Ovary (tissue), 9 donors: ENCODE results near the gene IP6K2. TPM values are rescaled to one million over a fixed set of nuclear protein-coding genes. Genes with fewer than 3 reads are reported as not detected.
"Not testable (repeated sequence)": the region's sequence is repeated elsewhere in the genome, so short reads cannot be mapped to it uniquely, and the experiment has no call there.

Source experiments
- DNase-seq, 5 donors: peaks; one replicate each; pipeline ENCODE4 v3.0.0-alpha.2; 2019 to 2020
- H3K27ac ChIP-seq, 2 donors: fragments of 200-600 bp; one replicate each; pipeline versions ENCODE4 v1.5.1 to v1.8.0; 2019 to 2022
- H3K27me3 ChIP-seq: fragments of 200-600 bp; one replicate; pipeline ENCODE4 v1.8.0; 2022
- H3K36me3 ChIP-seq: fragments of 200-600 bp; sonication (generic); one replicate; pipeline ENCODE4 v1.5.1; 2019
- H3K4me1 ChIP-seq: one replicate; pipeline ENCODE4 v1.8.1; 2013; ENCODE audit warnings: mild to moderate bottlenecking, moderate library complexity; ENCODE audit not compliant: insufficient read depth
- H3K4me3 ChIP-seq: fragments of 200-600 bp; sonication (generic); one replicate; pipeline ENCODE4 v1.5.1; 2017
- H3K9me3 ChIP-seq, 2 donors: fragments of 200-600 bp in 1 of 2; sonication (generic) in 1 of 2; one replicate each; pipeline versions ENCODE4 v1.5.1 to v1.8.1; 2013 to 2019; ENCODE audit warnings: mild to moderate bottlenecking in 1 of 2, moderate library complexity in 1 of 2
- EP300 ChIP-seq: sonication (generic); formaldehyde crosslinking; IDR thresholded peaks from one replicate; pipeline ENCODE4 v1.6.1; 2017; ENCODE audit warnings: antibody characterized with exemption
- POLR2A ChIP-seq: fragments of 450-650 bp; IDR thresholded peaks from one replicate; pipeline ENCODE4 v1.6.1; 2017; ENCODE audit warnings: antibody characterized with exemption, mild to moderate bottlenecking, moderate library complexity
- WGBS, 3 donors: extraction: QIAGEN DNeasy Blood & Tissue Kit in 1 of 3; methylation state at CpG; one replicate each; pipeline versions ENCODE4 v1.1.5 to v1.1.7; 2013 to 2017; 5-methylcytosine and 5-hydroxymethylcytosine counted together
- intact Hi-C, 4 donors: fragments of 100-400 bp; cut with DNase I; formaldehyde crosslinking; loops; one replicate each; pipeline versions ENCODE4 v1.11.0 to v1.15.1; 2022 to 2023
- polyA plus RNA-seq, 2 donors: library from polyadenylated mRNA; stranded (reverse); fragments of 200-250 nt in 1 of 2; fragments of 350-450 nt in 1 of 2; fragmentation: Illumina TruSeq in 1 of 2; extraction: RNeasy Lipid Tissue Mini Kit (QIAGEN cat#74804) in 1 of 2; gene quantifications; one replicate each; pipeline ENCODE4 v1.2.3, GENCODE V29; 2013 to 2014
- total RNA-seq, 7 donors: library from RNA; depleted of rRNA in 2 of 7; stranded (reverse); fragments of >200 nt in 2 of 7; fragmentation: NEBNext Ultra II Directional in 3 of 7; extraction: Animal tissue kit (Norgen Biotek cat#: 25700) in 3 of 7; gene quantifications; one replicate each; pipeline versions ENCODE4 v1.1.0 to v1.2.4, GENCODE V29; 2016 to 2023
- TF ChIP-seq, protein P1 (sequence below), 3 donors: fragments of 450-650 bp in 2 of 3; fragments of 200-600 bp in 1 of 3; IDR thresholded peaks; one replicate each; pipeline versions ENCODE4 v1.5.1 to v1.8.0; 2016 to 2022; ENCODE audit warnings: antibody characterized with exemption in 3 of 3, mild to moderate bottlenecking in 1 of 3
- donor health status: DM: no; HTN: no; CAD: no; lungs with moderate emphysema.
- donor health status: DM: no; HTN: no; CAD: no.
- donor health status: Bipolar disorder and iron deficiency.
- donor health status: DM: yes; HTN: yes; CAD: no.
- donor health status: DM: no; HTN: no; CAD: no.
- donor health status: DM: yes; HTN: yes; CAD: no.

IP6K2 gene
- total and polyA plus RNA-seq, 9 donors = 51.8 to 132 (median 62.7) TPM

DNA sequence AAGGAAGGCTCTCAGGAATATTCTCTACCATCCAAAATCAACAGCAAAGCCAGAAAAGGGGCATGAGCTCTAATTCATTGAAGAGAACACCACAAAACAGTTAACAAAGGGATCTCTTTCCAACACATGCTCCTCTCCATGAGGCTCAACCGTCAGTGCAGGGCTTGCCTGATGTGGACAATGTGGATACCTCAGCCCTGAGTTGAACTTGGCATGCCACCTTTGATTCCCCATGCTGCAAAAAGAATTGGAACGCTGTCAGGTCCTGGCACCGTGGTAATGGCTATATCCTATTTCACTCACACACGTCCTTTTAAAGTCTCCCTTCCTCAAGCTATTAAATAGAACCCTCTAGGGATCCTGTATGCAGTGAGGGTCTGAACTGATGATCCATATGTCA lies 30.7 kb upstream of the IP6K2 start:
- Histone ChIP-seq H3K9me3 (no peaks in the 10 kb centered on the region), H3K4me3 (no peak overlapping the region), H3K36me3 (no peaks in the 10 kb centered on the region), H3K27ac (no peak overlapping the region), H3K4me1 (peaks cover 8% of the 10 kb centered on the region), H3K27me3 (no peaks in the 10 kb centered on the region)
- TF ChIP-seq, protein P1, sequence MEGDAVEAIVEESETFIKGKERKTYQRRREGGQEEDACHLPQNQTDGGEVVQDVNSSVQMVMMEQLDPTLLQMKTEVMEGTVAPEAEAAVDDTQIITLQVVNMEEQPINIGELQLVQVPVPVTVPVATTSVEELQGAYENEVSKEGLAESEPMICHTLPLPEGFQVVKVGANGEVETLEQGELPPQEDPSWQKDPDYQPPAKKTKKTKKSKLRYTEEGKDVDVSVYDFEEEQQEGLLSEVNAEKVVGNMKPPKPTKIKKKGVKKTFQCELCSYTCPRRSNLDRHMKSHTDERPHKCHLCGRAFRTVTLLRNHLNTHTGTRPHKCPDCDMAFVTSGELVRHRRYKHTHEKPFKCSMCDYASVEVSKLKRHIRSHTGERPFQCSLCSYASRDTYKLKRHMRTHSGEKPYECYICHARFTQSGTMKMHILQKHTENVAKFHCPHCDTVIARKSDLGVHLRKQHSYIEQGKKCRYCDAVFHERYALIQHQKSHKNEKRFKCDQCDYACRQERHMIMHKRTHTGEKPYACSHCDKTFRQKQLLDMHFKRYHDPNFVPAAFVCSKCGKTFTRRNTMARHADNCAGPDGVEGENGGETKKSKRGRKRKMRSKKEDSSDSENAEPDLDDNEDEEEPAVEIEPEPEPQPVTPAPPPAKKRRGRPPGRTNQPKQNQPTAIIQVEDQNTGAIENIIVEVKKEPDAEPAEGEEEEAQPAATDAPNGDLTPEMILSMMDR (IDR thresholded peaks at IDR 0.05) = no peak
- TF ChIP-seq EP300 (no peak), POLR2A (no peak)
- 47 to 60% (median 55%) methylated on average over 4 of the region's 4 CpGs for WGBS, 3 donors
- no peak for DNase-seq
- intact Hi-C loops = no loop called here

DNA sequence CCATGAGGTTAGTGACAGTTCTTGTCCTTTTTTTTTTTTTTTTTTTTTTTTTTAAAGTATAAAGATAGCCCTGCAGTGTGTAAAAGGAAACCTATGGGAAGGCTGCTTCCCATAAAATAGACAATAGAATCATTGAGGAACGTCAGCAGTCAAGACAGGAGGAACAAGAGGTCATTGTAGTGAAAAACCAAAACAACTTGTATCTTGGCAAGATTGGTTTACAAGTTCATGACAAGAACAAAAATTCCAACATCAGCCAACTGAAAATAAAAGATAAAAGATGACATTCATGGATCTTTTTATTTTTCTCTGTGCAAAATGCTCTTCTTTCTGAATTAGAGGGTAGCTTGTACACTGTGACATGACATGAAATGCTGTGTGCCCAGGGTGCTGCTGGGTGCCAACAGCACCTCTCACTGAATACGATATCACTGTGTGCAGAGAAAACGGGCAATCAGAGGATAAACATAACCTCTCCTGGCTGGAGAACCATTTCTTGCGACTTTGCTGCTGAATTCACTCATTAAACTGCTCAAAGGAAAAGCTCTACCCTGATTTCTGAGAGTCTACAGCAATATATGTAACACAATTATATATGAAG lies 30.1 kb upstream of the IP6K2 start:
- H3K9me3 ChIP-seq = no peaks in the 10 kb centered on the region
- H3K27ac ChIP-seq = no peak overlapping the region
- H3K4me3 ChIP-seq = no peak overlapping the region
- no peak for DNase-seq
- peaks cover 8% of the 10 kb centered on the region for H3K4me1 ChIP-seq
- TF ChIP-seq, protein P1 (IDR thresholded peaks at IDR 0.05) = no peak
- no peak for TF ChIP-seq POLR2A
- H3K36me3 ChIP-seq = no peaks in the 10 kb centered on the region
- H3K27me3 ChIP-seq = no peaks in the 10 kb centered on the region
- intact Hi-C loops = no loop called here
- 14 to 23% (median 15%) methylated on average over 4 of the region's 4 CpGs for WGBS, 3 donors

DNA sequence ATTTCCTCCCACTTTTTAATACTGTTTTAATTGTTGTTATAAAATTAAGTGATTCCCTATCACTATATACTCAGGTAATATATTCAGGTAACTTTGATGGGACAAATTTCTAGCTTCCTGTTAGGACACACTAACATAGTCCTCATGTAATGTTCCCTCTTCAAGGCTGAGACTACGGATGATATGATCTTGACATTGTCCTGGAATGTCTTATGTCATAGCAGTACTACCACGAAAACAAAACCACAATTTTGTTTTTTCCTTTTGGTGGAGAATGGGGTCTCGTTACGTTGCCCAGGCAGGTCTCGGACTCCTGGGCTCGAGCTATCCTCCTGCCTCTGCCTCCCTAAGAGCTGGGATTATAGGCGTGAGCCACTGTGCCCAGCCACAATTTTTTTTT lies 26.8 kb upstream of the IP6K2 start:
- DNase-seq = no peak
- Histone ChIP-seq H3K27ac (no peak overlapping the region), H3K4me3 (no peak overlapping the region), H3K9me3 (no peaks in the 10 kb centered on the region), H3K4me1 (peaks cover 18% of the 10 kb centered on the region), H3K27me3 (no peaks in the 10 kb centered on the region), H3K36me3 (no peaks in the 10 kb centered on the region)
- 89 to 92% (median 91%) methylated on average over 7 of the region's 7 CpGs for WGBS, 3 donors
- intact Hi-C loops = loop anchor here in 1 of 4 donors (5.0 kb wide), 1 partner anchor 104 kb away; the partner anchor contains the start of gene PRKAR2A
- TF ChIP-seq EP300 = no peak
- TF ChIP-seq, protein P1 (IDR thresholded peaks at IDR 0.05) = no peak
- TF ChIP-seq POLR2A = no peak

DNA sequence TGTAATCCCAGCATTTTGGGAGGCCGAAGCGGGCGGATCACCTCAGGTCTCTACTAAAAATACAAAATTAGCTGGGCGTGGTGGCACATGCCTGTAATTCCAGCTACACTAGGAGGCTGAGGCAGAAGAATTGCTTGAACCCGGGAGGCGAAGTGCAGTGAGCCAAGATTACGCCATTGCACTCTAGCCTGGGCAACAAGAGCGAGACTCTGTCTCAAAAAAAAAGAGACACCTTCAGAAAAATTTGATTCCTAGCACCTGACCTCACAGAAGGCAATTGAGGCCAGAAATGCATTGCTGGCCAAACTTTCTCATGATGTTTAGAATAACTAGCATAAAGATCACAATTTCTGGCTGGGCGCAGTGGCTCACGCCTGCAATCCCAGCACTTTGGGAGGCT lies 24.2 kb upstream of the IP6K2 start:
- not testable (repeated sequence) for H3K36me3 ChIP-seq, H3K9me3 ChIP-seq, H3K4me3 ChIP-seq, H3K27me3 ChIP-seq, H3K4me1 ChIP-seq, DNase-seq, H3K27ac ChIP-seq
- intact Hi-C loops = loop anchor here in 1 of 4 donors (5.0 kb wide), 1 partner anchor 106 kb away; the partner anchor contains the start of gene PRKAR2A
- WGBS, 3 donors = 95 to 97% (median 96%) methylated on average over 10 of the region's 10 CpGs

DNA sequence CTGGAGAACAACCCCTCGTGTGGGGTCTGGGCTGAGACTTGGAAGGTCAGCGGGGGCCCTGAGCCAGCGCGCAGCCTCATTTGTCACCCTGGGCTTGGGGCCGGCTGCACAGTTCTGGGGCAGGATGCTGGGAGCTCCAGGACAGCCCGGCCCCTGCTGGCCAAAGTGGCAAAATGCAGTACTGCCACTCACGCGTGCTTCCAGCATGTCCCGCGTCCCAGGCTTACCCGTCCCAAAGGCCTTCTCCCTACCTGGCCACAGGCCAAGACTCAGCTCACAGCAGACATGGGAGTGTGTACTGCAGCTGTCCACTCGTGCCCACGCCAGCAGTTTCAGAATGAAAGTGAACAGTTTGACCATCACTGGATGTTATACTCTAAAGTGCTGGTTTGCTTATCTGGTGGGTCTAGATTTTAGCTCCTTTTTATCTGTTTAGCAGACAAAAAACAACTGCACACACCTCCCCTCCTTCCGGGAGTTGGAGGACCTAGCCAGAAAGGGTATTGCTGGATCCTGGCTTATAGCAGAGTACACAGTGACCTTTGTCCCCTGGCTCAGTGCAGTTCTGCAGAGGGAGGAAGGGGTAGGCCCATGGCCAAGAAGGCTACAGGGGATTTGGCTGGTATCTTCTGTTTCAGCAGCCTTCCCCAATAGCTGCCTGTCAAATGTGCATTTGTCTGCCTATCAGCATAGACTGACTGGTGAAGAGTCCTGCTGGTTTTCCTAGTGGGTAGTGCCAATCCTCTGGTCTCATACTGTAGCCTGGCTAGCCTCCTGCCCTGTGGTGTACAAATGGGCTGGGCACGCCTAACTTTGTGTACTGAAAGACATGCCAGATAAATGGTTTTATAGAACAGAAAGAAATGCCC lies 23.2 kb upstream of the IP6K2 start:
- no peaks in the 10 kb centered on the region for H3K36me3 ChIP-seq
- H3K4me3 ChIP-seq = no peak overlapping the region
- peaks cover 10% of the 10 kb centered on the region for H3K4me1 ChIP-seq
- H3K27me3 ChIP-seq = no peaks in the 10 kb centered on the region
- TF ChIP-seq POLR2A (no peak), EP300 (no peak)
- TF ChIP-seq, protein P1 (IDR thresholded peaks at IDR 0.05) = peak; percentile 57 to 84 (median 74)
- no peaks in the 10 kb centered on the region for H3K9me3 ChIP-seq
- DNase-seq = peak; percentile 84 to 91 (median 89)
- peak overlapping the region; percentile 17 to 20 for H3K27ac ChIP-seq
- intact Hi-C loops = loop anchor here in 1 of 4 donors (5.0 kb wide), 1 partner anchor 107 kb away; the partner anchor contains the start of gene PRKAR2A
- WGBS, 3 donors = 8 to 11% (median 10%) methylated on average over 15 of the region's 15 CpGs
